H9 (cell line): ENCODE data around the gene KCNG1. TPM values are rescaled to one million over a fixed set of nuclear protein-coding genes. Genes with fewer than 3 reads are reported as not detected.

Source experiments
- DNase-seq: peaks from one replicate; pipeline ENCODE4 v3.0.0-alpha.2; 2017
- H2AFZ ChIP-seq: one replicate; pipeline ENCODE4 v1.6.1; 2013; ENCODE audit warnings: mild to moderate bottlenecking, low read length, control low read depth, moderate library complexity
- H2AK5ac ChIP-seq: 2 replicates; pipeline ENCODE4 v1.6.1; 2013; ENCODE audit warnings: low read length, control low read depth, mixed read lengths; ENCODE audit not compliant: insufficient read length
- H2BK120ac ChIP-seq: one replicate; pipeline ENCODE4 v1.6.1; 2013; ENCODE audit warnings: low read depth, mild to moderate bottlenecking, low read length, control low read depth, inconsistent platforms; ENCODE audit not compliant: poor library complexity, severe bottlenecking
- H2BK12ac ChIP-seq: 2 replicates; pipeline ENCODE4 v1.6.1; 2013; ENCODE audit warnings: low read length, control low read depth, mixed read lengths, low read depth; ENCODE audit not compliant: insufficient read length
- H2BK15ac ChIP-seq: 2 replicates; pipeline ENCODE4 v1.6.1; 2013; ENCODE audit warnings: low read depth, low read length, control low read depth
- H2BK20ac ChIP-seq: one replicate; pipeline ENCODE4 v1.6.1; 2013; ENCODE audit warnings: low read depth, mild to moderate bottlenecking, low read length, control low read depth, inconsistent platforms; ENCODE audit not compliant: poor library complexity, severe bottlenecking
- H2BK5ac ChIP-seq: 2 replicates; pipeline ENCODE4 v1.6.1; 2013; ENCODE audit warnings: low read length, control low read depth, mixed read lengths; ENCODE audit not compliant: insufficient read length
- H3K14ac ChIP-seq: 2 replicates; pipeline ENCODE4 v1.6.1; 2013; ENCODE audit warnings: low read length, control low read depth; ENCODE audit not compliant: insufficient read depth
- H3K18ac ChIP-seq: 2 replicates; pipeline ENCODE4 v1.6.1; 2013; ENCODE audit warnings: low read depth, mild to moderate bottlenecking, mixed read lengths, low read length, control low read depth; ENCODE audit not compliant: insufficient read length
- H3K23ac ChIP-seq: 2 replicates; pipeline ENCODE4 v1.6.1; 2013; ENCODE audit warnings: low read length, control low read depth, mixed read lengths, low read depth; ENCODE audit not compliant: insufficient read length
- H3K23me2 ChIP-seq: 2 replicates; pipeline ENCODE4 v1.6.1; 2013; ENCODE audit warnings: low read depth, mild to moderate bottlenecking, mixed read lengths, low read length, control low read depth; ENCODE audit not compliant: insufficient read length, poor library complexity, severe bottlenecking
- H3K27ac ChIP-seq: 2 replicates; pipeline ENCODE4 v1.5.1; 2013; ENCODE audit warnings: low read length, control low read depth, mixed read lengths, low read depth; ENCODE audit not compliant: insufficient read length
- H3K27me3 ChIP-seq: 2 replicates; pipeline ENCODE4 v1.6.1; 2013; ENCODE audit warnings: low read length, control low read depth, inconsistent platforms; ENCODE audit not compliant: insufficient read depth
- H3K4ac ChIP-seq: 2 replicates; pipeline ENCODE4 v1.6.1; 2013; ENCODE audit warnings: low read depth, mild to moderate bottlenecking, control low read depth, inconsistent platforms, low read length, moderate library complexity
- H3K4me1 ChIP-seq: 2 replicates; pipeline ENCODE4 v1.6.1; 2013; ENCODE audit warnings: low read length, control low read depth, inconsistent platforms; ENCODE audit not compliant: insufficient read depth
- H3K4me2 ChIP-seq: 2 replicates; pipeline ENCODE4 v1.6.1; 2013; ENCODE audit warnings: low read length, control low read depth, mixed read lengths; ENCODE audit not compliant: insufficient read length, insufficient read depth
- H3K56ac ChIP-seq: 2 replicates; pipeline ENCODE4 v1.6.1; 2013; ENCODE audit warnings: low read depth, mild to moderate bottlenecking, mixed read lengths, low read length, control low read depth; ENCODE audit not compliant: insufficient read length
- H3K79me1 ChIP-seq: 2 replicates; pipeline ENCODE4 v1.6.1; 2013; ENCODE audit warnings: low read depth, mild to moderate bottlenecking, moderate library complexity, low read length, control low read depth, inconsistent platforms; ENCODE audit not compliant: insufficient read depth, poor library complexity, severe bottlenecking
- H3K79me2 ChIP-seq: 2 replicates; pipeline ENCODE4 v1.6.1; 2013; ENCODE audit warnings: low read length, control low read depth, inconsistent platforms; ENCODE audit not compliant: insufficient read depth
- H3K9ac ChIP-seq: 2 replicates; pipeline ENCODE4 v1.6.1; 2013; ENCODE audit warnings: low read length, control low read depth, mixed read lengths; ENCODE audit not compliant: insufficient read length; ENCODE audit errors: extremely low read depth
- H3K9me3 ChIP-seq: one replicate; pipeline ENCODE4 v1.6.1; 2013; ENCODE audit warnings: low read depth, low read length, inconsistent platforms; ENCODE audit not compliant: control insufficient read depth
- H3T11ph ChIP-seq: one replicate; pipeline ENCODE4 v1.6.1; 2013; ENCODE audit warnings: mild to moderate bottlenecking, low read length, control low read depth, inconsistent platforms
- H4K20me1 ChIP-seq: one replicate; pipeline ENCODE4 v1.6.1; 2013; ENCODE audit not compliant: control insufficient read depth, insufficient read length, insufficient read depth
- H4K5ac ChIP-seq: 2 replicates; pipeline ENCODE4 v1.6.1; 2013; ENCODE audit warnings: low read depth, mild to moderate bottlenecking, mixed read lengths, low read length, control low read depth; ENCODE audit not compliant: insufficient read length
- H4K8ac ChIP-seq: replicated peaks from 2 replicates; pipeline ENCODE4 v1.6.1; 2013; ENCODE audit warnings: low read length, control low read depth, mixed read lengths, low read depth; ENCODE audit not compliant: insufficient read length
- H4K91ac ChIP-seq: 2 replicates; pipeline ENCODE4 v1.6.1; 2013; ENCODE audit warnings: low read depth, mild to moderate bottlenecking, moderate library complexity, mixed read lengths, low read length, control low read depth; ENCODE audit not compliant: insufficient read length
- H3K27ac Mint-ChIP-seq, 3 experiments: 2 replicates in 2 of 3; 3 replicates in 1 of 3; pipeline ENCODE4 v1.8.0; 2020 to 2021; ENCODE audit warnings: mixed read lengths in 3 of 3, mild to moderate bottlenecking in 1 of 3, moderate library complexity in 1 of 3
- H3K27me3 Mint-ChIP-seq: 2 replicates; pipeline ENCODE4 v1.8.0; 2021; ENCODE audit warnings: low read depth, mild to moderate bottlenecking, moderate library complexity, mixed read lengths
- H3K36me3 Mint-ChIP-seq, 3 experiments: 2 replicates in 2 of 3; 3 replicates in 1 of 3; pipeline ENCODE4 v1.8.0; 2020 to 2021; ENCODE audit warnings: low read depth in 3 of 3, mixed read lengths in 3 of 3; ENCODE audit not compliant: insufficient read depth in 1 of 3
- H3K4me1 Mint-ChIP-seq, 2 experiments: 2 replicates each; pipeline ENCODE4 v1.8.0; 2020; ENCODE audit warnings: mixed read lengths in 2 of 2
- H3K4me3 Mint-ChIP-seq, 2 experiments: 2 replicates in 1 of 2; 3 replicates in 1 of 2; pipeline ENCODE4 v1.8.0; 2020 to 2021; ENCODE audit warnings: mild to moderate bottlenecking in 2 of 2, mixed read lengths in 2 of 2, moderate library complexity in 1 of 2
- H3K9me3 Mint-ChIP-seq, 2 experiments: 2 replicates in 1 of 2; 3 replicates in 1 of 2; pipeline ENCODE4 v1.8.0; 2020; ENCODE audit warnings: mild to moderate bottlenecking in 2 of 2, mixed read lengths in 2 of 2, moderate library complexity in 1 of 2
- CTCF ChIP-seq: fragments of 200-600 bp; sonication (generic); conservative IDR thresholded peaks from 3 replicates; pipeline ENCODE4 v1.8.0; 2021; ENCODE audit warnings: antibody characterized with exemption, mild to moderate bottlenecking
- WGBS: extraction: QIAGEN DNeasy Blood & Tissue Kit; methylation state at CpG from one replicate; pipeline ENCODE4 v1.1.7; 2013; ENCODE audit warnings: missing lambda C conversion rate, low lambda C conversion rate, mixed read lengths; ENCODE audit not compliant: insufficient read length; ENCODE audit errors: extremely low coverage; 5-methylcytosine and 5-hydroxymethylcytosine counted together
- total RNA-seq: library from RNA; stranded (reverse); gene quantifications from 2 replicates; pipeline ENCODE4 v1.2.1, GENCODE V29; 2021

The KCNG1 gene
- total RNA-seq, 1 experiment from 2014 or later: 13.2 TPM

DNA sequence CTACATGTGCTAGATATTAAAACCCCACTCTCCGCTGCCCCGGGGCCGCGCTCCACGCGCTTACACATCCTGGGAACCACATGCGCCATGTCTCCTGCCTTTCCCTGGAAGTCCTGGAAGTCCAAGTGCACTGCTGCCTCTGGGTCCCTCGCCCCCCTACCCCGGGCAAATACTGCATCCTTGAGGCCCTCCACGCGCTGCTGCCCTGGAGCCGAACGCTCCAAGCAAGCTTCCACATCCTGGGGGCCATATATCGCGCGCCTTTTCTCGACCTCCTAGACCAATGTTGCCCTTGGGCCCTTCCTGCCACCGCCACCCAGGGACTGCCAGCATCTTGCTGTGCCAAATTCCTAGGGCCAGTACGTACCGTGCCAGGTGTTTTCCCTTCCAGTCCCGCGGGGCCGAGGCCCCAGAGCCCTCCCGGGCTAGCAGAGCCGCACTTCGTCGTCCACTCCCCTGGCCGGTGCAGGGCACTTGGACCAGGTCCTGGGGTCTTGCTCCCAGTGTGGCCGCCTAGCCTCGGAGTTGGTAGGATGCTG is 779 bp upstream of the KCNG1 start:
- H3K4me1 Mint-ChIP-seq: peaks cover 32 to 38% of the 10 kb centered on the region in 2 experiments
- H3K36me3 Mint-ChIP-seq: peaks cover 2 to 4% (median 3%) of the 10 kb centered on the region in 3 experiments; a peak in 6 of 7 replicates
- peaks cover 4% of the 10 kb centered on the region; the same call in 1 of the 2 replicates for H3K4me1 ChIP-seq
- no peak overlapping the region for H3T11ph ChIP-seq
- H3K18ac ChIP-seq: no peak overlapping the region
- H3K27me3 ChIP-seq: peaks cover 17% of the 10 kb centered on the region; the same call in 1 of the 2 replicates
- peak overlapping the region; percentile 33 for H3K4me2 ChIP-seq
- no CpG with 5 or more reads among the region's 30 CpGs for WGBS
- no peaks in the 10 kb centered on the region for H3K79me1 ChIP-seq
- H3K9ac ChIP-seq: no peak overlapping the region
- no peak overlapping the region for H3K23ac ChIP-seq
- H2BK5ac ChIP-seq: no peak overlapping the region
- no peak overlapping the region for H2BK15ac ChIP-seq
- H3K27ac Mint-ChIP-seq: peak overlapping the region in 1 of 3 experiments; percentile 43; a peak in 1 of 7 replicates
- H2AK5ac ChIP-seq: no peak overlapping the region
- TF ChIP-seq CTCF: no peak
- H3K56ac ChIP-seq: no peak overlapping the region
- no peaks in the 10 kb centered on the region for H3K9me3 ChIP-seq
- H4K91ac ChIP-seq: no peak overlapping the region
- no peak overlapping the region for H2BK120ac ChIP-seq
- no peak overlapping the region for H3K27ac ChIP-seq
- no peak overlapping the region for H2BK12ac ChIP-seq
- no peak overlapping the region for H2BK20ac ChIP-seq
- H3K4me3 Mint-ChIP-seq: peak overlapping the region; percentile 67 to 84
- H3K23me2 ChIP-seq: peaks cover 8% of the 10 kb centered on the region
- no peak overlapping the region for H2AFZ ChIP-seq
- peaks cover 65% of the 10 kb centered on the region for H3K27me3 Mint-ChIP-seq
- no peaks in the 10 kb centered on the region for H3K79me2 ChIP-seq
- no peak for DNase-seq
- no peaks in the 10 kb centered on the region for H4K20me1 ChIP-seq
- no peak overlapping the region for H3K4ac ChIP-seq
- H3K14ac ChIP-seq: no peak overlapping the region; the same call in 1 of the 2 replicates
- no peak overlapping the region for H4K5ac ChIP-seq
- H3K9me3 Mint-ChIP-seq: no peaks in the 10 kb centered on the region; a peak in 2 of 5 replicates
- no peak overlapping the region for H4K8ac ChIP-seq
